Measurements from ENCODE around the gene FFAR1. TPM values are rescaled to one million over a fixed set of nuclear protein-coding genes. Genes with fewer than 3 reads are reported as not detected.
"Not testable (repeated sequence)": the region's sequence is repeated elsewhere in the genome, so short reads cannot be mapped to it uniquely, and the experiment has no call there.

FFAR1 gene
- total RNA-seq, 6 donors from 2014 or later: 0.17 TPM; not detected in 5

DNA sequence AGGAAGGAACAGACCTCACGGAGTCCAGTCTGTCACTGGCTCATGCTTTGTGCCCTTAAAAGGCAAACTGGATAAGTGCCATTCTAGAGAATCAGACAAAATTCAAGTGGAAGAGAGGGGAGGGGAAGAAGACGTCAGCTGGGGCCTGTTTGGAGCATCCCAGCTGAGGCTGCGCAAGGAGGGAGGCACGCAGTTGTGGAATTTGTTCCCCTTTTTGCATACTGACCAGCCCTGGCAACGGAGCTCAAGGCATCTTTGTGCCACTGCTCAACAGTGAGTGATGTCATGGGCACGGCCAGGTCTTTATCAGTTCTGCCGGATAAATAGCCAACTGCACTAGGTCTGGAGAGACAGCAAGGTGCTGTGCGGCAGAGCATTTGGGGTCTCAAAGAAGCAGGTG is 23.0 kb downstream of the FFAR1 start, which contains the start of gene GPR42:
Gene GPR42 (plus strand): TSS at position 347 of the 400 bp plus-strand sequence. CDS start 292 bp downstream, outside the sequence.
- no peak for ATAC-seq (ENCODE audit: low FRiP score in 2 of 2)
- TF ChIP-seq, protein P1, sequence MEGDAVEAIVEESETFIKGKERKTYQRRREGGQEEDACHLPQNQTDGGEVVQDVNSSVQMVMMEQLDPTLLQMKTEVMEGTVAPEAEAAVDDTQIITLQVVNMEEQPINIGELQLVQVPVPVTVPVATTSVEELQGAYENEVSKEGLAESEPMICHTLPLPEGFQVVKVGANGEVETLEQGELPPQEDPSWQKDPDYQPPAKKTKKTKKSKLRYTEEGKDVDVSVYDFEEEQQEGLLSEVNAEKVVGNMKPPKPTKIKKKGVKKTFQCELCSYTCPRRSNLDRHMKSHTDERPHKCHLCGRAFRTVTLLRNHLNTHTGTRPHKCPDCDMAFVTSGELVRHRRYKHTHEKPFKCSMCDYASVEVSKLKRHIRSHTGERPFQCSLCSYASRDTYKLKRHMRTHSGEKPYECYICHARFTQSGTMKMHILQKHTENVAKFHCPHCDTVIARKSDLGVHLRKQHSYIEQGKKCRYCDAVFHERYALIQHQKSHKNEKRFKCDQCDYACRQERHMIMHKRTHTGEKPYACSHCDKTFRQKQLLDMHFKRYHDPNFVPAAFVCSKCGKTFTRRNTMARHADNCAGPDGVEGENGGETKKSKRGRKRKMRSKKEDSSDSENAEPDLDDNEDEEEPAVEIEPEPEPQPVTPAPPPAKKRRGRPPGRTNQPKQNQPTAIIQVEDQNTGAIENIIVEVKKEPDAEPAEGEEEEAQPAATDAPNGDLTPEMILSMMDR (IDR thresholded peaks at IDR 0.05): no peak
- TF ChIP-seq POLR2A (IDR thresholded peaks at IDR 0.05) (no peak), EP300 (IDR thresholded peaks at IDR 0.05) (no peak), POLR2AphosphoS5 (IDR thresholded peaks at IDR 0.05) (no peak)
- no peak for DNase-seq
- no peaks in the 10 kb centered on the region for H3K36me3 ChIP-seq
- no peak within 1 kb of the TSS for H3K27ac ChIP-seq
- H3K4me1 ChIP-seq: no peaks in the 10 kb centered on the region
- no peaks in the 10 kb centered on the region for H3K27me3 ChIP-seq
- 79 to 85% methylated on average over 4 to 6 of the region's 8 CpGs for WGBS, 2 donors
- no peak within 1 kb of the TSS for H3K4me3 ChIP-seq
- no peaks in the 10 kb centered on the region for H3K9me3 ChIP-seq

DNA sequence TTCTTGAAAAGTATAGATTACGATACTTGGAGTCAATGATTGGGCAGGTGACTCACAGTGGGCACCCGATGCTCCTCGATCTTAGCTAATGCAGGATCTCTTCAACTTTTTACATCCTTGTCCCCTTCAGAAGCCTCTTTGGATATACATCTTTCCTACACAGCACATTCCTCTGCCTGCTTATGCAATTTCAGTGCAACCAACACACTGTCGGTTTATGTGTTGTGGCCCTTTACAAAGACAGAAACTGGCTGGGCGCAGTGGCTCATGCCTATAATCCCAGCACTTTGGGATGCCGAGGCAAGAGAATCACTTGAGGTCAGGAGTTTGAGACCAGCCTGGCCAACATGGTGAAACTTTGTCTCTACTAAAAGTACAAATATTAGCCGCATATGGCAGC is 25.8 kb downstream of the FFAR1 start:
- Histone ChIP-seq H3K4me3 (no peak overlapping the region), H3K4me1 (no peaks in the 10 kb centered on the region), H3K27ac (no peak overlapping the region), H3K36me3 (no peaks in the 10 kb centered on the region), H3K9me3 (peaks cover 0 to 2% (median 0%) of the 10 kb centered on the region in 4 donors), H3K27me3 (no peaks in the 10 kb centered on the region)
- WGBS, 2 donors: 89 to 93% methylated on average over 7 of the region's 7 CpGs
- no peak for TF ChIP-seq EP300 (IDR thresholded peaks at IDR 0.05)
- TF ChIP-seq POLR2A (IDR thresholded peaks at IDR 0.05): no peak
- no peak for TF ChIP-seq POLR2AphosphoS5 (IDR thresholded peaks at IDR 0.05)
- TF ChIP-seq, protein P1 (IDR thresholded peaks at IDR 0.05): no peak
- ATAC-seq (ENCODE audit: low FRiP score in 2 of 2): no peak
- no peak for DNase-seq

DNA sequence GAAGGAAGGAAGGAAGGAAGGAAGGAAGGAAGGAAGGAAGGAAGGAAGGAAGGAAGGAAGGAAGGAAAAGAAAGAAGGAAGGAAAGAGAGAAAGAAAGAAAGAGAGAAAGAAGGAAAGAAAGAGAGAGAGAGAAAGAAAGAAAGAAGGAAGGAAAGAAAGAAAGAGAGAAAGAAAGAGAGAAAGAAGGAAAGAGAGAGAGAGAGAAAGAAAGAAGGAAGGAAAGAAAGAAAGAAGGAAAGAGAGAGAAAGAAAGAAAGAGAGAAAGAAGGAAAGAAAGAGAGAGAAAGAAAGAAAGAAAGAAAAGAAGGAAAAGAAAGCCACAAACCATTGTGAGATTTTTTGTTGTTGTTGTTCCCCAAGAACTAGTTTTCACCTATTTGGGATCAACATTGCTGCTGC is 26.3 kb downstream of the FFAR1 start:
- not testable (repeated sequence) for H3K4me3 ChIP-seq; ATAC-seq (ENCODE audit: low FRiP score in 2 of 2); H3K4me1 ChIP-seq; H3K27me3 ChIP-seq; H3K9me3 ChIP-seq; H3K36me3 ChIP-seq; H3K27ac ChIP-seq; DNase-seq

DNA sequence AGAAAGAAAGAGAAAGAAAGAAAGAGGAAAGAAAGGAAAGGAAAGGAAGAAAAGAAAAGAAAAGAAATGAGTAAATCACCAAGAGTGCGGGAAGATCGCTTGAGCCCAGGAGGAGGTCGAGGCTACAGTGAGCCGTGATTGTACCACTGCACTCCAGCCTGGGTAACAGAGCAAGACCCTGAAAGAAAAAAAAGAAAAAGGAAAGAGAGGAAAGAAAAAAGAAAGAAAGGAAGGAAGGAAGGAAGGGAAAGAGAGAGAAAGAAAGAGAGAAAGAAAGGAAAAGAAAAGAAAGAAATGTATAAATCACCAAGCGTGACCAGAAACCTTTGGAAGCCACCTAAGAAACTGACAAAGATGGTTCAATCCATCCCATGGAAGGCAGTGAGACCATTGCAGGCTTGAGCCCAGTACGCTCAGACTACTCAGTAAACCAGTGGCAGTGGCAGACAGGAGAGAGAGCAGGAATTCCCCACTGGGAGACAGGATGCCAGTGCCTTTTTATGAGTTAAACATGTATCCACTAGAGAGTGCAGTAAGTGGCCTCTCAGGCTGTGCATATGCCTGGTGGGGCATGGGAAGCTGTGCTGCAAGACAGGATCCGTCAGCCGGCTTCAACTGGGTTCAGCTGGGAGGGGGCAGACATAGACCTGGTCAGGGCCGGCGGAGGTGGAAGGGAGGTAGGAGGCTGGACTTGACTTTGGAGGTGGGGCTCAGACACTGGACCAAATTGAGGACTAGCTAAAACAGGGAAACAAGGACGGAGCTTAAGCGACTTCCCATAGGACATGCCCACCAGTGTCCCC is 28.0 kb downstream of the FFAR1 start:
- H3K27me3 ChIP-seq: no peaks in the 10 kb centered on the region
- H3K36me3 ChIP-seq: no peaks in the 10 kb centered on the region
- peaks cover 0 to 3% (median 0%) of the 10 kb centered on the region in 4 donors for H3K9me3 ChIP-seq
- H3K27ac ChIP-seq: no peak overlapping the region
- H3K4me1 ChIP-seq: no peaks in the 10 kb centered on the region
- peak in 1 of 2 donors; percentile 67 for ATAC-seq (ENCODE audit: low FRiP score in 2 of 2)
- H3K4me3 ChIP-seq: no peak overlapping the region
- TF ChIP-seq, protein P1 (IDR thresholded peaks at IDR 0.05): no peak
- TF ChIP-seq POLR2AphosphoS5 (IDR thresholded peaks at IDR 0.05) (no peak), EP300 (IDR thresholded peaks at IDR 0.05) (no peak), POLR2A (IDR thresholded peaks at IDR 0.05) (no peak)
- DNase-seq: peak in 1 of 2 donors; percentile 2
- 72 to 79% methylated on average over 12 of the region's 12 CpGs for WGBS, 2 donors

DNA sequence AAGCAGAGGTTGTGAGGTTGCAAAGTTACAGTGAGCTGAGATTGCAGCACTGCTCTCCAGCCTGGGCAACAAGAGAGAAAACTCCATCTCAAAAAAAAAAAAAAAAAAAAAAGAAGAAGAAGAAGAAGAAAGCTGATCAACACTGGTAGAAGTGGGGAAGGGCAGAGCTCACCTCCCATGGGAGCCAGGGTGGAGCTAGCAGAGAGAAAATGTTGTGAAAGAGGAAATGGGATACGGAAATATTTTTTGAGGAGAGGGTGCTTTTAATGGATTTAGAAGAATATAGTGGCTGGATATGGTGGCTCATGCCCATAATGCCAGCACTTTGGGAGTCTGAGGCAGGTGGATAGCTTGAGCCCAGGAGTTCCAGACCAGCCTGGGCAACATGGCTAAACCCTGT is 30.0 kb downstream of the FFAR1 start:
- ATAC-seq (ENCODE audit: low FRiP score in 2 of 2): no peak
- no peak for DNase-seq
- Histone ChIP-seq H3K27me3 (no peaks in the 10 kb centered on the region), H3K4me1 (no peaks in the 10 kb centered on the region), H3K4me3 (no peak overlapping the region), H3K9me3 (peaks cover 0 to 3% (median 0%) of the 10 kb centered on the region in 4 donors), H3K36me3 (no peaks in the 10 kb centered on the region), H3K27ac (no peak overlapping the region)
- 39 to 58% methylated on average over 1 of the region's 1 CpG for WGBS, 2 donors
- TF ChIP-seq POLR2AphosphoS5 (IDR thresholded peaks at IDR 0.05): no peak
- TF ChIP-seq, protein P1 (IDR thresholded peaks at IDR 0.05): no peak
- TF ChIP-seq EP300 (IDR thresholded peaks at IDR 0.05): no peak
- TF ChIP-seq POLR2A (IDR thresholded peaks at IDR 0.05): no peak

Measured in upper lobe of left lung (tissue), 6 donors.